A673 (cell line): ENCODE results near the gene ABCB6.

Source experiments
- EZH2 ChIP-seq: fragments of 200-600 bp; sonication (generic); IDR thresholded peaks from 2 replicates; pipeline ENCODE4 v1.6.1; 2017; ENCODE audit warnings: borderline replicate concordance, low read depth, mild to moderate bottlenecking, mixed read lengths, antibody characterized with exemption, low read length; ENCODE audit not compliant: poor library complexity, severe bottlenecking
- TF ChIP-seq, protein P1 (sequence below): fragments of 300-800, 200-600 bp; sonication (generic); conservative IDR thresholded peaks from 2 replicates; pipeline ENCODE4 v1.5.1; 2017; ENCODE audit warnings: low read depth, mild to moderate bottlenecking, antibody characterized with exemption, low read length, moderate library complexity, mixed read lengths

DNA sequence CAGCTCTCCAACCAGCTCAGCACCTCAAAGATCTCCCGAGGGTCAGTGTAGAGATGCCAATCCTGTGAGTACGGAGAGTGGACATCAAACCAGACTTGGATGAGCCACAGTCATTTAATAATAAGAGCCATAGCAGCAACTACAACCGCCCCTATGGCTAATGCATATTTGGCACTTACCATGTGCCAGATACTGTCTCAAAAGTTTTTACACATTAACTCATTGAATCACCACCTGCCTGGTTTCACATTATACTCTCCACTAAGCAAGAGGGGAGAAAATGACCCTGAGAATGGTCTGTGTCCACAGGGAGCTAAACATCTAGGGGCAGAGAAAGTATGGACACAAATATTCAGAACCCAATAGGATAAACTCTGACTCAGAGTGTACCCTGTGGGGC is 44.6 kb downstream of the ABCB6 start:
- TF ChIP-seq, protein P1, sequence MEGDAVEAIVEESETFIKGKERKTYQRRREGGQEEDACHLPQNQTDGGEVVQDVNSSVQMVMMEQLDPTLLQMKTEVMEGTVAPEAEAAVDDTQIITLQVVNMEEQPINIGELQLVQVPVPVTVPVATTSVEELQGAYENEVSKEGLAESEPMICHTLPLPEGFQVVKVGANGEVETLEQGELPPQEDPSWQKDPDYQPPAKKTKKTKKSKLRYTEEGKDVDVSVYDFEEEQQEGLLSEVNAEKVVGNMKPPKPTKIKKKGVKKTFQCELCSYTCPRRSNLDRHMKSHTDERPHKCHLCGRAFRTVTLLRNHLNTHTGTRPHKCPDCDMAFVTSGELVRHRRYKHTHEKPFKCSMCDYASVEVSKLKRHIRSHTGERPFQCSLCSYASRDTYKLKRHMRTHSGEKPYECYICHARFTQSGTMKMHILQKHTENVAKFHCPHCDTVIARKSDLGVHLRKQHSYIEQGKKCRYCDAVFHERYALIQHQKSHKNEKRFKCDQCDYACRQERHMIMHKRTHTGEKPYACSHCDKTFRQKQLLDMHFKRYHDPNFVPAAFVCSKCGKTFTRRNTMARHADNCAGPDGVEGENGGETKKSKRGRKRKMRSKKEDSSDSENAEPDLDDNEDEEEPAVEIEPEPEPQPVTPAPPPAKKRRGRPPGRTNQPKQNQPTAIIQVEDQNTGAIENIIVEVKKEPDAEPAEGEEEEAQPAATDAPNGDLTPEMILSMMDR = no peak
- no peak for TF ChIP-seq EZH2
